ENCODE results near the gene ARNT2.

ARNT2 gene

DNA sequence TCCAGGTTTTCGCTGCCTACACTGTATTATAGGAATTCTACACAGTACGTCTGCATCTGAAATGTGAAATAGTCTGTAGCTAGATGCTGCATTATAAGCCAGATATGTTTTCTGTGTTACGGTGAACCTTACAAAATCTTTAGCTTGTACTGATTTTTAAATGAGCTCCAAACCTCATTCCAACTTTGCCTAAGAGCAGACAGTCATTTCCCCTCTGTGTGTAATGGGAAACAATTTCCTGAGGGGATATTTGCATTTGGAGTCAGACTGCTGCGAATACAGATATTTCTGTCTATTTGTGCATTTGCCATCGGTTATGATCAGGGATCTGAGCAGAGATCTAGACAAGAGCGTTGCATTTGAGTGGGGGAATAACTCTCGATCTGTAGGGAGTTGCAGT lies 37.5 kb downstream of the ARNT2 start:
- Histone ChIP-seq H3K18ac (ENCODE audit: low read length) (no peak overlapping the region), H3K23ac (ENCODE audit: low read depth, low read length, poor library complexity) (no peak overlapping the region), H3K9ac (ENCODE audit: low read depth, low read length, poor library complexity) (no peak overlapping the region), H4K8ac (ENCODE audit: low read depth, low read length) (no peak overlapping the region), H3K9me3 (replicated peaks in 1 of 2; ENCODE audit: control insufficient read depth in 2 of 2, insufficient read depth in 1 of 2, low read depth in 1 of 2, low read length in 2 of 2) (peaks cover 0 to 7% of the 10 kb centered on the region in 2 donors), H3K79me1 (ENCODE audit: low read depth, low read length) (peaks cover 18% of the 10 kb centered on the region), H2BK5ac (ENCODE audit: low read length) (no peak overlapping the region), H3K4me1 (ENCODE audit: control insufficient read depth in 2 of 2, insufficient read depth in 1 of 2, low read depth in 1 of 2, low read length in 2 of 2) (peaks cover 8 to 11% of the 10 kb centered on the region in 2 donors), H4K91ac (ENCODE audit: low read depth, low read length, poor library complexity) (no peak overlapping the region), H2BK12ac (ENCODE audit: low read length) (no peak overlapping the region), H3K14ac (ENCODE audit: low read length) (no peak overlapping the region), H2BK120ac (ENCODE audit: low read depth, low read length) (no peak overlapping the region), H3K4me2 (ENCODE audit: insufficient read depth, low read length, poor library complexity, severe bottlenecking) (no peak overlapping the region), H2BK15ac (ENCODE audit: low read length) (no peak overlapping the region), H3K4ac (ENCODE audit: low read length) (no peak overlapping the region), H3K36me3 (replicated peaks in 1 of 2; ENCODE audit: control insufficient read depth in 2 of 2, insufficient read depth in 2 of 2, low read length in 2 of 2) (peaks cover 4 to 18% of the 10 kb centered on the region in 2 donors), H3K4me3 (ENCODE audit: low read length in 2 of 2) (no peak overlapping the region), H3K27me3 (ENCODE audit: control insufficient read depth in 3 of 3, insufficient read depth in 3 of 3, low read depth in 1 of 3, low read length in 3 of 3) (peaks cover 0 to 4% (median 0%) of the 10 kb centered on the region in 3 experiments), H2AK5ac (ENCODE audit: low read depth, low read length) (no peak overlapping the region), H3K27ac (replicated peaks; ENCODE audit: low read length) (no peak overlapping the region), H2AFZ (ENCODE audit: low read length) (no peak overlapping the region)
- no peak for DNase-seq (ENCODE audit: low spot score)
- no CpG with 5 or more reads among the region's 7 CpGs for WGBS, 2 donors (ENCODE audit: extremely low coverage in 2 of 2, insufficient read length in 2 of 2, insufficient replicate concordance in 1 of 2)

DNA sequence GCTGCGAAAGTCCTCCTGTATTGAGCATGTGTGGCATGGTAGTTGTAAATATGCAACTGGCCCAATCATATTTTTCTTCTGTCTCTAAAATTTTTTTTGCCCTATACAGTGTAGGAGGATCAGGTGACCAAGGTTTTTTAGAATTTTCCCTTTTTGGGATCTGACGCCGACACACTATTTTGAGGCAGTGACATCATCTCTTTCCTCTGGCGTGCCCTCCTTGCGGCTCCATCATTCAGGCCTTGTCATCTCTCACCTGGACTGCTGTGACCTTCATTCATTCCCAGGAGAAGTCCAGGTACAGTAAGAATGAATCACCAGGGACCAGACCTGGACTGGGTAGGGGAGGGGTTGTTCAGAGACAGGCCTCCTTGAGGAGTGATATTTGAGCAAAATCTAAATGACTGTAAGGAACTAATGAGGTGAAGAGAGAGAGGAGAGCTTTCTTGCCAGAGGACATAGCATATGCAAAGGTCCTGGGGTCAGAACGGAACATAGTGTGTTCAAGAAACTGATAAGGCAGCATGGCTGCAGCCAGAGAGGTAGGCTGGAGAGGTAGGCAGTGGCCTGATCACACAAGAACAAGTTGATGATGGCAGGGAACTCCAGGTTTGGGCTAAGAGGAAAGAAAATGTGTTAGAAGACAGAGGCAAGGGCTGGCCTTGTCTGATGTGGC lies 38.7 kb downstream of the ARNT2 start:
- peaks cover 0 to 9% of the 10 kb centered on the region in 2 donors for H3K9me3 ChIP-seq (replicated peaks in 1 of 2; ENCODE audit: control insufficient read depth in 2 of 2, insufficient read depth in 1 of 2, low read depth in 1 of 2, low read length in 2 of 2)
- H2BK15ac ChIP-seq (ENCODE audit: low read length) = no peak overlapping the region
- no peak overlapping the region for H2BK12ac ChIP-seq (ENCODE audit: low read length)
- WGBS, 2 donors (ENCODE audit: extremely low coverage in 2 of 2, insufficient read length in 2 of 2, insufficient replicate concordance in 1 of 2) = no CpG with 5 or more reads among the region's 6 CpGs
- peaks cover 18% of the 10 kb centered on the region for H3K79me1 ChIP-seq (ENCODE audit: low read depth, low read length)
- no peak overlapping the region for H3K4me2 ChIP-seq (ENCODE audit: insufficient read depth, low read length, poor library complexity, severe bottlenecking)
- no peak overlapping the region for H2AK5ac ChIP-seq (ENCODE audit: low read depth, low read length)
- no peak overlapping the region for H4K91ac ChIP-seq (ENCODE audit: low read depth, low read length, poor library complexity)
- H3K27me3 ChIP-seq (ENCODE audit: control insufficient read depth in 3 of 3, insufficient read depth in 3 of 3, low read depth in 1 of 3, low read length in 3 of 3) = peaks cover 0 to 4% (median 0%) of the 10 kb centered on the region in 3 experiments
- no peak overlapping the region for H2BK5ac ChIP-seq (ENCODE audit: low read length)
- no peak overlapping the region for H4K8ac ChIP-seq (ENCODE audit: low read depth, low read length)
- H3K14ac ChIP-seq (ENCODE audit: low read length) = no peak overlapping the region
- no peak overlapping the region for H3K4ac ChIP-seq (ENCODE audit: low read length)
- H3K4me3 ChIP-seq (ENCODE audit: low read length in 2 of 2) = no peak overlapping the region
- no peak for DNase-seq (ENCODE audit: low spot score)
- no peak overlapping the region for H3K23ac ChIP-seq (ENCODE audit: low read depth, low read length, poor library complexity)
- no peak overlapping the region for H3K9ac ChIP-seq (ENCODE audit: low read depth, low read length, poor library complexity)
- H3K18ac ChIP-seq (ENCODE audit: low read length) = no peak overlapping the region
- H3K27ac ChIP-seq (replicated peaks; ENCODE audit: low read length) = no peak overlapping the region
- peaks cover 4 to 13% of the 10 kb centered on the region in 2 donors for H3K36me3 ChIP-seq (replicated peaks in 1 of 2; ENCODE audit: control insufficient read depth in 2 of 2, insufficient read depth in 2 of 2, low read length in 2 of 2)
- H2AFZ ChIP-seq (ENCODE audit: low read length) = no peak overlapping the region
- peaks cover 11 to 12% of the 10 kb centered on the region in 2 donors for H3K4me1 ChIP-seq (ENCODE audit: control insufficient read depth in 2 of 2, insufficient read depth in 1 of 2, low read depth in 1 of 2, low read length in 2 of 2)
- no peak overlapping the region for H2BK120ac ChIP-seq (ENCODE audit: low read depth, low read length)

DNA sequence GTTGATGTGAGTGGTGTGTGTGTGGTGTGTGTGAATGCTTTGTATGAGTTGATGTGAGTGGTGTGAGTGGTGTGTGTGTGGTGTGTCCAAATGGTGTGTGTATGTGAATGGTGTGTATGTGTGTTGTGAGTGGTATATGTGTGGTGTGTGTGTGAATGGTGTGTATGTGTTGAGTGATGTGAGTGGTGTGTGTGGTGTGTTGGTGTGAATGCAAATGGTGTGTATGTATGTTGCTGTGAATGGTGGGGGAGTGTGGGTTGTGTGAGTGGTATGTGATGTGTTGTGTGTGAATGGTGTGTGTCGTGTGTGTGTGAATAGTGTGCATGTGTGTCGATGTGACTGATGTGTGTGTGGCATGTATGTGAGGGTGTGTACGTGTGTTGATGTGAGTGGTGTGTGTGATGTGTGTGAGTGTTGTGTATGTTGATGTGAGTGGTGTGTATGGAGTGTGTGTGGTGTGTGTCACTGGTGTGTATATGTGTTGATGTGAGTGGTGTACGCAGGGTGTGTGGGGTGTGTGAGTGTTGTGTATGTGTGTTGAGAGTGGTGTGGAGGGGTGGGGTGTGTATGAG lies 40.6 kb downstream of the ARNT2 start:
- H3K4me1 ChIP-seq (ENCODE audit: control insufficient read depth in 2 of 2, insufficient read depth in 1 of 2, low read depth in 1 of 2, low read length in 2 of 2) = peaks cover 11 to 12% of the 10 kb centered on the region in 2 donors
- no peak overlapping the region for H3K14ac ChIP-seq (ENCODE audit: low read length)
- no peak overlapping the region for H3K27ac ChIP-seq (replicated peaks; ENCODE audit: low read length)
- H4K8ac ChIP-seq (ENCODE audit: low read depth, low read length) = peak overlapping the region; percentile 52
- no peak overlapping the region for H2BK12ac ChIP-seq (ENCODE audit: low read length)
- WGBS, 2 donors (ENCODE audit: extremely low coverage in 2 of 2, insufficient read length in 2 of 2, insufficient replicate concordance in 1 of 2) = 100% methylated on average over 2 to 4 of the region's 4 CpGs
- H3K9ac ChIP-seq (ENCODE audit: low read depth, low read length, poor library complexity) = peak overlapping the region; percentile 79
- H2BK5ac ChIP-seq (ENCODE audit: low read length) = no peak overlapping the region
- H2BK120ac ChIP-seq (ENCODE audit: low read depth, low read length) = no peak overlapping the region
- H2BK15ac ChIP-seq (ENCODE audit: low read length) = no peak overlapping the region
- H3K79me1 ChIP-seq (ENCODE audit: low read depth, low read length) = peaks cover 18% of the 10 kb centered on the region
- peaks cover 0 to 9% of the 10 kb centered on the region in 2 donors for H3K9me3 ChIP-seq (replicated peaks in 1 of 2; ENCODE audit: control insufficient read depth in 2 of 2, insufficient read depth in 1 of 2, low read depth in 1 of 2, low read length in 2 of 2)
- H3K4me2 ChIP-seq (ENCODE audit: insufficient read depth, low read length, poor library complexity, severe bottlenecking) = no peak overlapping the region
- H2AFZ ChIP-seq (ENCODE audit: low read length) = no peak overlapping the region
- peak overlapping the region in 1 of 2 donors; percentile 53 for H3K4me3 ChIP-seq (ENCODE audit: low read length in 2 of 2)
- DNase-seq (ENCODE audit: low spot score) = no peak
- H3K36me3 ChIP-seq (replicated peaks in 1 of 2; ENCODE audit: control insufficient read depth in 2 of 2, insufficient read depth in 2 of 2, low read length in 2 of 2) = peaks cover 4 to 13% of the 10 kb centered on the region in 2 donors
- no peak overlapping the region for H3K18ac ChIP-seq (ENCODE audit: low read length)
- no peak overlapping the region for H3K4ac ChIP-seq (ENCODE audit: low read length)
- H4K91ac ChIP-seq (ENCODE audit: low read depth, low read length, poor library complexity) = no peak overlapping the region
- H2AK5ac ChIP-seq (ENCODE audit: low read depth, low read length) = no peak overlapping the region
- H3K27me3 ChIP-seq (ENCODE audit: control insufficient read depth in 3 of 3, insufficient read depth in 3 of 3, low read depth in 1 of 3, low read length in 3 of 3) = peaks cover 0 to 4% (median 0%) of the 10 kb centered on the region in 3 experiments
- H3K23ac ChIP-seq (ENCODE audit: low read depth, low read length, poor library complexity) = peak overlapping the region; percentile 45

DNA sequence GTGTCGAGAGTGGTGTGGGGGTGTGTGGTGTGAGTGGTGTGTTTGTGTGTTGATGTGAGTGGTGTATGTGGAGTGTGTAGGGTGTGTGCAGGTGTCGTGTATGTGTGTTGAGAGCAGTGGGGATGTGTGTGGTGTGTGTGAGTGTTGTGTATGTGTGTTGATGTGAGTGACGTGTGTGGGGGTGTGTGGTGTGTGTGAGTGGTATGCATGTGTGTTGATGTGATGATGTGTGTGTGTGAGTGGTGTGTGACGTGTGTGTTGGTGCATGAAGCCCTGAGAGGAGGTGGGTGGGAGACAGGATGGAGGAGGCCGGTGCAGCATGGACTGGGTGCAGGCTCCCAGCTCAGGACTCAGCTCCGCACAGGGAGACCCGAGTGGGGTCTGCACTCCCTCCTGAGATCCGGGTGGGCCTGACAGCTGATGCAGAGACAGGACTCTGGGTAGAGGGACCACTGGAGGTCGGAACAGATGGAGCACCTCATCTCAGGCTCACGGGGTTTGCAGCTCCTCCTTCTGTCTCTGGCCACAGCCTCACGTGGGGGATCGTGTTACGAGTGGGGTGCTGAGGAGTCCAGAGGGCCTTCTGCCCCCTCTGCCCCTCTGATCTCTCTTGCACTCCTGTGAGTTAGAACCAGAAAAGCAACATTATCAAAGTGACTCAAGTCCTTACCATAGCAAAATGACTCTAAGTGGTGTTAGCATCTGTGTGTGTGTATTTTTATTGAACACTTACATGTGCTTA lies 41.3 kb downstream of the ARNT2 start:
- Histone ChIP-seq H4K8ac (ENCODE audit: low read depth, low read length) (no peak overlapping the region), H3K23ac (ENCODE audit: low read depth, low read length, poor library complexity) (peak overlapping the region; percentile 45), H3K36me3 (replicated peaks in 1 of 2; ENCODE audit: control insufficient read depth in 2 of 2, insufficient read depth in 2 of 2, low read length in 2 of 2) (peaks cover 4 to 10% of the 10 kb centered on the region in 2 donors), H2BK15ac (ENCODE audit: low read length) (no peak overlapping the region), H3K18ac (ENCODE audit: low read length) (no peak overlapping the region), H3K4me1 (ENCODE audit: control insufficient read depth in 2 of 2, insufficient read depth in 1 of 2, low read depth in 1 of 2, low read length in 2 of 2) (peaks cover 11 to 15% of the 10 kb centered on the region in 2 donors), H4K91ac (ENCODE audit: low read depth, low read length, poor library complexity) (no peak overlapping the region), H3K27ac (replicated peaks; ENCODE audit: low read length) (no peak overlapping the region), H3K14ac (ENCODE audit: low read length) (no peak overlapping the region), H3K4me2 (ENCODE audit: insufficient read depth, low read length, poor library complexity, severe bottlenecking) (no peak overlapping the region), H2AK5ac (ENCODE audit: low read depth, low read length) (no peak overlapping the region), H3K4me3 (ENCODE audit: low read length in 2 of 2) (peak overlapping the region in 1 of 2 donors; percentile 53), H3K4ac (ENCODE audit: low read length) (no peak overlapping the region), H2BK5ac (ENCODE audit: low read length) (no peak overlapping the region), H2AFZ (ENCODE audit: low read length) (no peak overlapping the region), H3K79me1 (ENCODE audit: low read depth, low read length) (peaks cover 17% of the 10 kb centered on the region), H3K9ac (ENCODE audit: low read depth, low read length, poor library complexity) (peak overlapping the region; percentile 54), H3K9me3 (replicated peaks in 1 of 2; ENCODE audit: control insufficient read depth in 2 of 2, insufficient read depth in 1 of 2, low read depth in 1 of 2, low read length in 2 of 2) (peaks cover 0 to 9% of the 10 kb centered on the region in 2 donors), H2BK120ac (ENCODE audit: low read depth, low read length) (no peak overlapping the region), H2BK12ac (ENCODE audit: low read length) (no peak overlapping the region), H3K27me3 (ENCODE audit: control insufficient read depth in 3 of 3, insufficient read depth in 3 of 3, low read depth in 1 of 3, low read length in 3 of 3) (peaks cover 0 to 4% (median 0%) of the 10 kb centered on the region in 3 experiments)
- 100% methylated on average over 4 of the region's 13 CpGs; no CpG with 5 or more reads in 1 of the 2 donors for WGBS, 2 donors (ENCODE audit: extremely low coverage in 2 of 2, insufficient read length in 2 of 2, insufficient replicate concordance in 1 of 2)
- no peak for DNase-seq (ENCODE audit: low spot score)

All from neuronal stem cell (in vitro differentiated cells).